Epithelial cell of proximal tubule (primary cell): Measurements from ENCODE around the gene PRSS56. TPM values are rescaled to one million over a fixed set of nuclear protein-coding genes. Genes with fewer than 3 reads are reported as not detected.

Experiments
- DNase-seq: peaks from one replicate; pipeline ENCODE4 v3.0.0-alpha.2; 2011; ENCODE audit warnings: low read depth
- H3K4me3 ChIP-seq: 2 replicates; pipeline ENCODE4 v1.5.1; 2011; ENCODE audit warnings: low read depth, mild to moderate bottlenecking, low read length
- total RNA-seq: library from RNA; depleted of rRNA; stranded (reverse); fragments of >200 nt; gene quantifications from 2 replicates; pipeline ENCODE4 v1.2.3, GENCODE V29; 2015
- TF ChIP-seq, protein P1 (sequence below): conservative IDR thresholded peaks from 2 replicates; pipeline ENCODE4 v1.5.1; 2012; ENCODE audit warnings: low read depth, mild to moderate bottlenecking, low read length

PRSS56 gene
- total RNA-seq, 1 donor from 2014 or later = not detected

DNA sequence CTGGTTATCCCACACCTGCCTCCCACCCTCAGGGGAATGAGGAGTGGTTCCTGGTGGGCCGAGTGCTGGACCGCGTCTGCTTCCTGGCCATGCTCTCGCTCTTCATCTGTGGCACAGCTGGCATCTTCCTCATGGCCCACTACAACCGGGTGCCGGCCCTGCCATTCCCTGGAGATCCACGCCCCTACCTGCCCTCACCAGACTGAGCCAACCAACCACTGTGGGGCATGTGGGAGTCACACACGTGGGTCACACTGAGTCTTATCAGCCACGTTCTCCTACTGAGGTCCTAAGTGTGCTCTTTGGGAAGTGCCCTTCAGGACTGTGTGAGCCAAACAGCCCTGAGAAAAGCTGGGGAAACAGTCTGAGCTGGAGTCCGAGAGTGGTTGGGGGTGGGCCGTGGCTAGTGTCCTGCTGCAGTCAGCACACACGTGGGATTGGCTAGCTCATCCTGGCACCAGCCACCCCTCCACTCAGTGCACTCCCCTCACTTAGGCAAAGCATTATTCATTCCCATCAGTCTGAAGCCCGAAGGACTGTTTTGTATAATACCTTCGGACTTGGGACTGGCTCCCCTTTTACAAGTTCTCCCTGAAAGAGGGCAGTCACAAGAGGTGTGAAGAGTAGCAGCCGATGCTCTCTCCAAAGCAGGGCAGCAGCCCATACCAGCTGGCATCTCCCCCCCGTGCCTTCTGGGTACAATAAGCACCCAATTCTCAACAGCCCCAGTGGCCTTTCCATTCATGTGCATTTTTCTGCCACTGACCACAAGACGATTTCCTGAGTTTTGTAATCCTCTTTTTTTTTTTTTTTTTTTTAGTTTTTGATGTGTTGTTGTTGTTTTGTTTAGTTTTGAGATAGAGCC, 25.6 kb downstream of the PRSS56 start:
- TF ChIP-seq, protein P1, sequence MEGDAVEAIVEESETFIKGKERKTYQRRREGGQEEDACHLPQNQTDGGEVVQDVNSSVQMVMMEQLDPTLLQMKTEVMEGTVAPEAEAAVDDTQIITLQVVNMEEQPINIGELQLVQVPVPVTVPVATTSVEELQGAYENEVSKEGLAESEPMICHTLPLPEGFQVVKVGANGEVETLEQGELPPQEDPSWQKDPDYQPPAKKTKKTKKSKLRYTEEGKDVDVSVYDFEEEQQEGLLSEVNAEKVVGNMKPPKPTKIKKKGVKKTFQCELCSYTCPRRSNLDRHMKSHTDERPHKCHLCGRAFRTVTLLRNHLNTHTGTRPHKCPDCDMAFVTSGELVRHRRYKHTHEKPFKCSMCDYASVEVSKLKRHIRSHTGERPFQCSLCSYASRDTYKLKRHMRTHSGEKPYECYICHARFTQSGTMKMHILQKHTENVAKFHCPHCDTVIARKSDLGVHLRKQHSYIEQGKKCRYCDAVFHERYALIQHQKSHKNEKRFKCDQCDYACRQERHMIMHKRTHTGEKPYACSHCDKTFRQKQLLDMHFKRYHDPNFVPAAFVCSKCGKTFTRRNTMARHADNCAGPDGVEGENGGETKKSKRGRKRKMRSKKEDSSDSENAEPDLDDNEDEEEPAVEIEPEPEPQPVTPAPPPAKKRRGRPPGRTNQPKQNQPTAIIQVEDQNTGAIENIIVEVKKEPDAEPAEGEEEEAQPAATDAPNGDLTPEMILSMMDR = no peak
- DNase-seq = no peak
- H3K4me3 ChIP-seq = no peak overlapping the region

GRCh38 chr2:232547991-232548390, 27.8 kb downstream of the PRSS56 start:
- TF ChIP-seq, protein P1 = no peak
- no peak for DNase-seq
- no peak overlapping the region for H3K4me3 ChIP-seq

GRCh38 chr2:232549655-232550353, 29.6 kb downstream of the PRSS56 start:
- TF ChIP-seq, protein P1 = no peak
- DNase-seq = no peak
- peak overlapping the region; percentile 92 for H3K4me3 ChIP-seq

DNA sequence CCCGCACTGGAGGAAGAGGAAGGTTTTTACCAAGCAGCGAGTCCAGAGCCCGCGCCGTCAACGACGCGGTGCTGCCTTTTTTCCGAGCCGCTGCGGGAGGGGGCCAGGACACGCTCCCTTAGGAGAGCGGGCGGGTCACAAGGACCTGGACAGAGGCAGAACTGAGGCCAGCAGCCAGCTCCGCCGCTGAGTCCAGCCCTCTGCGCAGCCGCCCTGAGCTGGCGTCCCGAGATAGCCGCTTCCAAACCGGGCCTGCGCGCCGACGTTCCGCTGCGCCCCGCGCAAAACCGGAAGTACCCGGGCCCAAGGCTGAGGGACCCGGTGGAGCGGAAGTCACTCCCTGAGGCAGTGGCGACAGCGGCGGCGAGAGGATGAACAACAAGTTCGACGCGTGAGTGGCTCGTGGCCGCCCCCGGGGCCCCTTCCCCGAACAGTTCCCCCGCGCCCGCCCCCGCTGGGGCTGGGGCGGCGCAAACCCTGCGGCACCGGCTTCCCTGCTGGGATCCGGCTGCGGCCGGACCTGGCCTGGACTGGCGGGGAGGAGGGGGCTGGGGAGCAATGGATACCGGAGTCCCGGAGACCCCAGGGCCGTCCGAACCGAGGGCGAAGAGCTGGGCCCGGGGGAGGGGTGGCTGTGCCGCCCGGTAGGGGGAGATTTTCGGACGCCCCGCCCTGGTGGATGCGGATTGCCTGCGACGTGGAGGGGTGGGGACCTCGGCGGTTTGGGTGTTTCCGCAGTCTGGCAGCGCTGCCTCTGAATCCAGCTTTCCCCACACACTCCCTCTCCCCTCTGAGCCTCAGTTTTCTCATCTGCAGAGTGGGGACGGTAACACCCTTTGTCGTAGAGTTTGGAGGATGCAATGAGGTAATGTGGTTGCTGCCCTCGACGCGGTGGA, 30.4 kb downstream of the PRSS56 start, which contains the start of the genes EIF4E2 and TIGD1:
Gene EIF4E2 (plus strand): TSS at position 336 of the 896 bp plus-strand sequence. CDS start 36 bp downstream, at position 372.
Gene TIGD1 (minus strand): TSS at position 204 of the 896 bp plus-strand sequence. CDS start 675 bp downstream, outside the sequence.
- TF ChIP-seq, protein P1 = peak; percentile 27
- H3K4me3 ChIP-seq = peak within 1 kb of the TSS; percentile 92
- DNase-seq = peak; percentile 40

- DNase-seq = no peak
- TF ChIP-seq, protein P1 = no peak
Observed at GRCh38 chr2:232551250-232551638, 31.1 kb downstream of the PRSS56 start.

DNA sequence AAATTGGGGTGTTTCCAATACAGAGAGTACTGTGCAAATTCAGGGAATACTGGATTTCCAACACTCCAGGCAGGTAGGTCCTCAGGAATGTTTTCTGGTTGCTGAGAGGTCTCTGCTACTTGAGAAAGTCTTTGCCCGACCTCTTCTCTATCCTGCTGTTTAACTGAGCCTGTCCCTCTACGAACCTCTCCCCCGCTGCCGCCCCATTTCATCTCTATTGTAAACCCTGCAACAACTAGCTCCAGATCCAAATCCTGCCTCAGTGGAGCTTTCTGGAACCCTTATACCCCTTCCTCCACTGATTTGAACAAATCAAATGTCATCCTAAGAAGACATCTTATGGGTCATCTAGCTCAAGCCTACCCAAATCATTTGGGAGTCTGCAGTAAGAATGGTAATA, 31.6 kb downstream of the PRSS56 start:
- no peak for DNase-seq
- TF ChIP-seq, protein P1 = no peak
- peak overlapping the region; percentile 92 for H3K4me3 ChIP-seq

More at GRCh38 chr2:232551250-232551638, 31.1 kb downstream of the PRSS56 start:
- H3K4me3 ChIP-seq = peak overlapping the region; percentile 92
